Measurements from ENCODE around the gene TUBB8B. TPM values are rescaled to one million over a fixed set of nuclear protein-coding genes. Genes with fewer than 3 reads are reported as not detected.

TUBB8B gene
- total RNA-seq, 1 experiment from 2014 or later = 1.4 TPM

Other genes with a start within 250 kb of the TUBB8B start
- gene USP14, start 108.9 kb upstream of the TUBB8B start, total RNA-seq (2022) = 86.2 and 95.2 TPM in 2 replicates
- gene THOC1, start 218.4 kb upstream of the TUBB8B start, total RNA-seq (2022) = 63.1 and 65.4 TPM in 2 replicates

Measured in Caco-2 (cell line).